ENCODE data around the gene ORM2. TPM values are rescaled to one million over a fixed set of nuclear protein-coding genes. Genes with fewer than 3 reads are reported as not detected.
A peak's percentile ranks its signal among the peaks of the same experiment; 100 is the strongest.

The ORM2 gene
- total and polyA plus RNA-seq, 4 donors = 0.28 to 0.29 TPM; not detected in 2

GRCh38 chr9:114367366-114367765 lies 37.7 kb downstream of the ORM2 start:
- H3K27me3 ChIP-seq (ENCODE audit: control insufficient read depth, insufficient read depth, low read length) = no peaks in the 10 kb centered on the region
- DNase-seq (ENCODE audit: low read depth in 4 of 6, low spot score in 6 of 6) = no peak
- H3K36me3 ChIP-seq (ENCODE audit: control insufficient read depth, insufficient read depth, low read length) = peaks cover 47% of the 10 kb centered on the region
- no peak overlapping the region for H3K4me3 ChIP-seq (ENCODE audit: low read depth, low read length)
- H3K27ac ChIP-seq (ENCODE audit: low read depth, low read length) = no peak overlapping the region
- WGBS (ENCODE audit: insufficient coverage) = 94% methylated on average over 6 of the region's 6 CpGs
- H3K4me1 ChIP-seq (ENCODE audit: control insufficient read depth, insufficient read depth, low read length) = peaks cover 26% of the 10 kb centered on the region
- no peaks in the 10 kb centered on the region for H3K9me3 ChIP-seq (ENCODE audit: control insufficient read depth, insufficient read depth, low read length)

- Histone ChIP-seq H3K9me3 (ENCODE audit: control insufficient read depth, insufficient read depth, low read length) (no peaks in the 10 kb centered on the region), H3K4me3 (ENCODE audit: low read depth, low read length) (no peak overlapping the region), H3K4me1 (ENCODE audit: control insufficient read depth, insufficient read depth, low read length) (peaks cover 31% of the 10 kb centered on the region), H3K27ac (ENCODE audit: low read depth, low read length) (no peak overlapping the region), H3K36me3 (ENCODE audit: control insufficient read depth, insufficient read depth, low read length) (peaks cover 49% of the 10 kb centered on the region), H3K27me3 (ENCODE audit: control insufficient read depth, insufficient read depth, low read length) (no peaks in the 10 kb centered on the region)
- DNase-seq (ENCODE audit: low read depth in 4 of 6, low spot score in 6 of 6) = no peak
- WGBS (ENCODE audit: insufficient coverage) = 94% methylated on average over 13 of the region's 14 CpGs
Observed at GRCh38 chr9:114367772-114368569, 38.3 kb downstream of the ORM2 start.

- WGBS (ENCODE audit: insufficient coverage) = 97% methylated on average over 6 of the region's 9 CpGs
- peak in 1 of 6 donors; percentile 88 for DNase-seq (ENCODE audit: low read depth in 4 of 6, low spot score in 6 of 6)
- H3K9me3 ChIP-seq (ENCODE audit: control insufficient read depth, insufficient read depth, low read length) = no peaks in the 10 kb centered on the region
- H3K27me3 ChIP-seq (ENCODE audit: control insufficient read depth, insufficient read depth, low read length) = no peaks in the 10 kb centered on the region
- H3K4me1 ChIP-seq (ENCODE audit: control insufficient read depth, insufficient read depth, low read length) = peaks cover 31% of the 10 kb centered on the region
- H3K36me3 ChIP-seq (ENCODE audit: control insufficient read depth, insufficient read depth, low read length) = peaks cover 58% of the 10 kb centered on the region
- H3K4me3 ChIP-seq (ENCODE audit: low read depth, low read length) = no peak overlapping the region
- no peak overlapping the region for H3K27ac ChIP-seq (ENCODE audit: low read depth, low read length)
Observed at GRCh38 chr9:114369216-114370130, 39.8 kb downstream of the ORM2 start.

- DNase-seq (ENCODE audit: low read depth in 4 of 6, low spot score in 6 of 6) = peak in 2 of 6 donors; percentile 79 to 80
- Histone ChIP-seq H3K27me3 (ENCODE audit: control insufficient read depth, insufficient read depth, low read length) (no peaks in the 10 kb centered on the region), H3K4me3 (ENCODE audit: low read depth, low read length) (no peak overlapping the region)
Observed at GRCh38 chr9:114370251-114370967, 40.7 kb downstream of the ORM2 start.

GRCh38 chr9:114370968-114371320 lies 41.3 kb downstream of the ORM2 start:
- no peaks in the 10 kb centered on the region for H3K9me3 ChIP-seq (ENCODE audit: control insufficient read depth, insufficient read depth, low read length)
- DNase-seq (ENCODE audit: low read depth in 4 of 6, low spot score in 6 of 6) = peak in 2 of 6 donors; percentile 70 to 76
- H3K36me3 ChIP-seq (ENCODE audit: control insufficient read depth, insufficient read depth, low read length) = peaks cover 61% of the 10 kb centered on the region
- H3K27ac ChIP-seq (ENCODE audit: low read depth, low read length) = no peak overlapping the region
- peaks cover 31% of the 10 kb centered on the region for H3K4me1 ChIP-seq (ENCODE audit: control insufficient read depth, insufficient read depth, low read length)
- WGBS (ENCODE audit: insufficient coverage) = 28% methylated on average over 3 of the region's 4 CpGs
- no peaks in the 10 kb centered on the region for H3K27me3 ChIP-seq (ENCODE audit: control insufficient read depth, insufficient read depth, low read length)
- no peak overlapping the region for H3K4me3 ChIP-seq (ENCODE audit: low read depth, low read length)

More at GRCh38 chr9:114370251-114370967, 40.7 kb downstream of the ORM2 start:
- Histone ChIP-seq H3K27ac (ENCODE audit: low read depth, low read length) (peak overlapping the region; percentile 26), H3K9me3 (ENCODE audit: control insufficient read depth, insufficient read depth, low read length) (no peaks in the 10 kb centered on the region), H3K4me1 (ENCODE audit: control insufficient read depth, insufficient read depth, low read length) (peaks cover 31% of the 10 kb centered on the region), H3K36me3 (ENCODE audit: control insufficient read depth, insufficient read depth, low read length) (peaks cover 57% of the 10 kb centered on the region)
- WGBS (ENCODE audit: insufficient coverage) = 11% methylated on average over 5 of the region's 6 CpGs

GRCh38 chr9:114371343-114371944 lies 41.8 kb downstream of the ORM2 start:
- H3K27ac ChIP-seq (ENCODE audit: low read depth, low read length) = no peak overlapping the region
- no peaks in the 10 kb centered on the region for H3K27me3 ChIP-seq (ENCODE audit: control insufficient read depth, insufficient read depth, low read length)
- H3K4me1 ChIP-seq (ENCODE audit: control insufficient read depth, insufficient read depth, low read length) = peaks cover 31% of the 10 kb centered on the region
- WGBS (ENCODE audit: insufficient coverage) = 82% methylated on average over 7 of the region's 7 CpGs
- H3K36me3 ChIP-seq (ENCODE audit: control insufficient read depth, insufficient read depth, low read length) = peaks cover 62% of the 10 kb centered on the region
- H3K4me3 ChIP-seq (ENCODE audit: low read depth, low read length) = no peak overlapping the region
- no peaks in the 10 kb centered on the region for H3K9me3 ChIP-seq (ENCODE audit: control insufficient read depth, insufficient read depth, low read length)
- no peak for DNase-seq (ENCODE audit: low read depth in 4 of 6, low spot score in 6 of 6)

GRCh38 chr9:114371973-114372917 lies 42.6 kb downstream of the ORM2 start:
- WGBS (ENCODE audit: insufficient coverage) = 41% methylated on average over 5 of the region's 14 CpGs
- Histone ChIP-seq H3K9me3 (ENCODE audit: control insufficient read depth, insufficient read depth, low read length) (no peaks in the 10 kb centered on the region), H3K4me1 (ENCODE audit: control insufficient read depth, insufficient read depth, low read length) (peaks cover 31% of the 10 kb centered on the region), H3K27me3 (ENCODE audit: control insufficient read depth, insufficient read depth, low read length) (no peaks in the 10 kb centered on the region), H3K36me3 (ENCODE audit: control insufficient read depth, insufficient read depth, low read length) (peaks cover 65% of the 10 kb centered on the region), H3K27ac (ENCODE audit: low read depth, low read length) (no peak overlapping the region), H3K4me3 (ENCODE audit: low read depth, low read length) (no peak overlapping the region)
- no peak for DNase-seq (ENCODE audit: low read depth in 4 of 6, low spot score in 6 of 6)

GRCh38 chr9:114372921-114373448 lies 43.3 kb downstream of the ORM2 start:
- DNase-seq (ENCODE audit: low read depth in 4 of 6, low spot score in 6 of 6) = no peak
- H3K4me3 ChIP-seq (ENCODE audit: low read depth, low read length) = no peak overlapping the region
- 57% methylated on average over 3 of the region's 9 CpGs for WGBS (ENCODE audit: insufficient coverage)
- H3K36me3 ChIP-seq (ENCODE audit: control insufficient read depth, insufficient read depth, low read length) = peaks cover 64% of the 10 kb centered on the region
- peaks cover 31% of the 10 kb centered on the region for H3K4me1 ChIP-seq (ENCODE audit: control insufficient read depth, insufficient read depth, low read length)
- H3K9me3 ChIP-seq (ENCODE audit: control insufficient read depth, insufficient read depth, low read length) = no peaks in the 10 kb centered on the region
- H3K27me3 ChIP-seq (ENCODE audit: control insufficient read depth, insufficient read depth, low read length) = no peaks in the 10 kb centered on the region
- H3K27ac ChIP-seq (ENCODE audit: low read depth, low read length) = no peak overlapping the region

Measured in spinal cord (tissue), 10 donors.